ENCODE data around the gene IL21R. TPM values are rescaled to one million over a fixed set of nuclear protein-coding genes. Genes with fewer than 3 reads are reported as not detected.
"Not testable (repeated sequence)": the region's sequence is repeated elsewhere in the genome, so short reads cannot be mapped to it uniquely, and the experiment has no call there.

Gene IL21R
- total RNA-seq, 1 experiment from 2014 or later = 0.61 TPM

- DNase-seq (ENCODE audit: low read depth, low spot score) = no peak
- in situ Hi-C loops (cut with HindIII; ENCODE audit: low pct_unique_long_range_greater_than_20kb, low sequenced_read_pairs) = no loop called here
Observed at GRCh38 chr16:27449434-27450195, 47.6 kb downstream of the IL21R start.

- DNase-seq (ENCODE audit: low read depth, low spot score) = no peak
- in situ Hi-C loops (cut with HindIII; ENCODE audit: low pct_unique_long_range_greater_than_20kb, low sequenced_read_pairs) = no loop called here
Observed at GRCh38 chr16:27450196-27450549, 48.2 kb downstream of the IL21R start.

GRCh38 chr16:27452569-27453493, 50.9 kb downstream of the IL21R start:
- DNase-seq (ENCODE audit: low read depth, low spot score) = no peak
- in situ Hi-C loops (cut with HindIII; ENCODE audit: low pct_unique_long_range_greater_than_20kb, low sequenced_read_pairs) = no loop called here

- in situ Hi-C loops (cut with HindIII; ENCODE audit: low pct_unique_long_range_greater_than_20kb, low sequenced_read_pairs) = no loop called here
Observed at GRCh38 chr16:27453494-27453825, 51.5 kb downstream of the IL21R start.

GRCh38 chr16:27455700-27456099, 53.7 kb downstream of the IL21R start:
- peak; percentile 43 for DNase-seq (ENCODE audit: low read depth, low spot score)
- in situ Hi-C loops (cut with HindIII; ENCODE audit: low pct_unique_long_range_greater_than_20kb, low sequenced_read_pairs) = no loop called here

More at GRCh38 chr16:27453494-27453825, 51.5 kb downstream of the IL21R start:
- DNase-seq (ENCODE audit: low read depth, low spot score) = no peak

- in situ Hi-C loops (cut with HindIII; ENCODE audit: low pct_unique_long_range_greater_than_20kb, low sequenced_read_pairs) = not testable (repeated sequence)
Observed at GRCh38 chr16:27457605-27457900, 55.6 kb downstream of the IL21R start.

GRCh38 chr16:27458258-27458657, 56.3 kb downstream of the IL21R start:
- in situ Hi-C loops (cut with HindIII; ENCODE audit: low pct_unique_long_range_greater_than_20kb, low sequenced_read_pairs) = no loop called here
- DNase-seq (ENCODE audit: low read depth, low spot score) = no peak

More at GRCh38 chr16:27457605-27457900, 55.6 kb downstream of the IL21R start:
- not testable (repeated sequence) for DNase-seq (ENCODE audit: low read depth, low spot score)

GRCh38 chr16:27458987-27459688, 57.2 kb downstream of the IL21R start:
- in situ Hi-C loops (cut with HindIII; ENCODE audit: low pct_unique_long_range_greater_than_20kb, low sequenced_read_pairs) = no loop called here
- DNase-seq (ENCODE audit: low read depth, low spot score) = no peak

GRCh38 chr16:27460213-27460612, 58.2 kb downstream of the IL21R start:
- in situ Hi-C loops (cut with HindIII; ENCODE audit: low pct_unique_long_range_greater_than_20kb, low sequenced_read_pairs) = no loop called here
- no peak for DNase-seq (ENCODE audit: low read depth, low spot score)

- no peak for DNase-seq (ENCODE audit: low read depth, low spot score)
- in situ Hi-C loops (cut with HindIII; ENCODE audit: low pct_unique_long_range_greater_than_20kb, low sequenced_read_pairs) = no loop called here
Observed at GRCh38 chr16:27460663-27461482, 58.9 kb downstream of the IL21R start.

GRCh38 chr16:27461483-27462171, 59.7 kb downstream of the IL21R start:
- in situ Hi-C loops (cut with HindIII; ENCODE audit: low pct_unique_long_range_greater_than_20kb, low sequenced_read_pairs) = no loop called here
- no peak for DNase-seq (ENCODE audit: low read depth, low spot score)

GRCh38 chr16:27462200-27462845, 60.3 kb downstream of the IL21R start:
- in situ Hi-C loops (cut with HindIII; ENCODE audit: low pct_unique_long_range_greater_than_20kb, low sequenced_read_pairs) = no loop called here
- DNase-seq (ENCODE audit: low read depth, low spot score) = no peak

- in situ Hi-C loops (cut with HindIII; ENCODE audit: low pct_unique_long_range_greater_than_20kb, low sequenced_read_pairs) = no loop called here
- no peak for DNase-seq (ENCODE audit: low read depth, low spot score)
Observed at GRCh38 chr16:27462846-27463682, 61.1 kb downstream of the IL21R start.

- DNase-seq (ENCODE audit: low read depth, low spot score) = no peak
- in situ Hi-C loops (cut with HindIII; ENCODE audit: low pct_unique_long_range_greater_than_20kb, low sequenced_read_pairs) = no loop called here
Observed at GRCh38 chr16:27463741-27464591, 62.0 kb downstream of the IL21R start.

All from SK-MEL-5 (cell line).